NCI-H748 (cell line): ENCODE measurements around the gene ABHD16B.
"Not testable (repeated sequence)": the region's sequence is repeated elsewhere in the genome, so short reads cannot be mapped to it uniquely, and the experiment has no call there.

Experiments used
- DNase-seq: peaks from one replicate; lab custom pipeline; 2025; ENCODE audit not compliant: unreplicated experiment; lab: John Stamatoyannopoulos, UW

ABHD16B gene

DNA sequence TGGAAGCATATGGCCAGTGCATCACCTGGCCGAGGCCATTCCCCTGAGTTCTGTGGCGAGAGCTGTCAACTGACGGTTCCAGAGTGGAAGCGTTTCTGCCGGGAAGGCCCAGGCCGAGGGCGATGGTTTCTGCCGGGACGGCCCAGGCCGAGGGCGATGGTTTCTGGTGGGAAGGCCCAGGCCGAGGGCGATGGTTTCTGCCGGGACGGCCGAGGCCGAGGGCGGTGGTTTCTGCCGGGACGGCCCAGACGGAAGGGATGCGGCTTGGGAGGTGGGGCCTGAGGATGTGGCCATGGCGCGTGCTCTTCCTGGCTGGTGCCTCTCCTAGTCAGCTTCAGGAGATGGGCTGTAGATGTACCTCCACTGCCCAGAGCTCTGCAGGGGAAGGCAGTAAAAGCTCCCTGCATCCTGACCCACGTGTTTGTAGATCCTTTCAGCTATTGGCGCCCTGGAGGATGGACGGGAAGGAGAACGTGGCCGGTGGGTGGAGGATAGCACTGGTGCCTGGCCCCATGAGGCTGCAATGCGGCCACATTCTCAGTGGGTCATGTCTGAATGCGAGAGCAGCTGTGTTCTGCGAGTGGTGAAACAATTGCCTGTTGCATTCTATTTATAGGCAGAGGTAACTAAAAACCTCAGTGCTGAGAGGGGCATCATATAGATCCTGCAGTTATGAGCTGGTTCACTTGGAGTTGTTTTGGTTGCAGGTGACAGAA, 16.6 kb downstream of the ABHD16B start:
- no peak for DNase-seq

DNA sequence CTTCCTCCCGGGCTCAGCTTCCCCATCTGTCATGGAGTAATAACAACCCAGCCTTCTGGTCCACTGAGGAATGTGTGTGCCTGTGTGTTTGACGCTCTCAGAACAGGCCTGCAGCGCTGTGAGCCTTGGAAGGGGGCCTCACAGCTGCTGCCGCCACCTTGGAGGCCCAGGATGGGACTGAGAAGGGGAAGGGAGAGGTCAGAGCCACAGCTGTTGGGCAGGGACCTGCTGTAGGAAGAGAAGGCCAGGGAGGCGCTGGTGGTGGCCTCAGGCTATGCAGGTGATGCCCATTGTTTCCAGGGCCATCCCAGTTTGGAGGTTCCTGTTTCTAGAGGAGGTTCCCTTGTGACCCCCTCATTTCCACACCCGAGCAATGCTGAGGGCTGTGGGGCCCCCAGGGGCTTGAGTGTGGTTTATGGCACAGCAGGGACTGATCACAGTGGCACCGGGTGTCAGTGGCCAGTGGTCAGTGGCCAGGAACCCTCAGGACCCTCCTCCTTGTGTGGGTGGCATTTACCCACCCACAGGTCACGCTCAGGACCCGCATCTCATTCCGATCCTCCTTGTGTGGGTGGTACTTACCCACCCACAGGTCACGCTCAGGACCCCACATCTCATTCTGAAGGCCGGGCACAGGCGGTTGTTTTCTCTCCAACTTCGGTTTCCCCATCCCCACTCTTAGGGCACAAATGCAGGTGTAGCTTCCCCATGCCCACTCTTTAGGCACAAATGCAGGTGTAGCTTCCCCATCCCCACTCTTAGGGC, 17.8 kb downstream of the ABHD16B start:
- DNase-seq, result no peak

DNA sequence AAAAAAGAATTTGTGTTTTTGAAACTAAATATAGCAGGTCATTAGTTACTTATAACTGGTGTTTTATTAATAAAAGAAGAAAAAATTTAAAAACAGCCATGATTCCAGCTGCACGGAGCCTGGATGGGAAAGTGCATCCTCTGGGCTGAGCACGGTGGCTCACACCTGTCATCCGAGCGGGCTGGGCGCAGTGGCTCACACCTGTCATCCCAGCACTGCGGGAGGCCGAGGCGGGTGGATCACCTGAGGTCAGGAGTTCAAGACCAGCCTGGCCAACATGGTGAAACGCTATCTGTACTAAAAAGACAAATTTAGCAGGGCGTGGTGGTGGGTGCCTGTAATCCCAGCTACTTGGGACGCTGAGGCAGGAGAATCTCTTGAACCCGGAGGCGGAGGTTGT, 19.6 kb downstream of the ABHD16B start:
- DNase-seq, result not testable (repeated sequence)

DNA sequence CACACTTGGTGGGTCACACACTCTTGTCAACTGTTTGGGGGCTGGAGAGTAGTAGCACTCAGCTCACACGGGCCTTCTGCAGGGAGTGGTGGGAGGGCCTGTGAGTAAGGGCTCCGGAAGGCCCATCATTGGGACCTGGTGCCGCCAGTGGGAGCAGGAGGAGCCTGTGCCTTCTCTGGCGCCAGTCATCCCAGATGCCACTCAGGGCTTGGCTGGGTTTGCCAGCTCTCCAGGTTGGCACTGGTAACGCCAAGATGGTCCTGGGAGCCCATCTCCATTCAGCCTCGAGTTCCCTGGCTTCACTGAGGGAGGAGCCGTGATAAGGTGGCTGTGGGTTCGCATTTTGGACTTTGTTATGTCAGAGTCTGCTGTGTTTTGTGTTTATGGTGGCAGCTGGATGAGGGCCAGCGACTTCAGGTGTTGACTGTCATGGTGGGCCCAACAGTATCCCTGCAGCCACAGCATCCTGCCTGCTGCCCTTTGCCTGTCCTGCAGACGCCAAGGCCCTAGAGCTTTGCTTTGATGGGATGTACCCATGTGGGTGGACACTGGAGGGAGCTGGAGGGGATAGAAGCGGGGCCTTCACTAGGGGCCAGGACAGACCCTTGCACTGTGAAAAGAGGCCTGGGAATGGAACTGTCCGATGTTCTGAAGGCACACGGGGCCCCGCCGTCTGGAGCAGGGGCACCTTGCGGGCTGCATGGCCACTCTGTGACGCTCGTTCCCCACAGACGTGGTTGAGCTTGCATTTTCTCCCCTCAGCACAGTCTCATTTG, 20.3 kb downstream of the ABHD16B start:
- no peak for DNase-seq

DNA sequence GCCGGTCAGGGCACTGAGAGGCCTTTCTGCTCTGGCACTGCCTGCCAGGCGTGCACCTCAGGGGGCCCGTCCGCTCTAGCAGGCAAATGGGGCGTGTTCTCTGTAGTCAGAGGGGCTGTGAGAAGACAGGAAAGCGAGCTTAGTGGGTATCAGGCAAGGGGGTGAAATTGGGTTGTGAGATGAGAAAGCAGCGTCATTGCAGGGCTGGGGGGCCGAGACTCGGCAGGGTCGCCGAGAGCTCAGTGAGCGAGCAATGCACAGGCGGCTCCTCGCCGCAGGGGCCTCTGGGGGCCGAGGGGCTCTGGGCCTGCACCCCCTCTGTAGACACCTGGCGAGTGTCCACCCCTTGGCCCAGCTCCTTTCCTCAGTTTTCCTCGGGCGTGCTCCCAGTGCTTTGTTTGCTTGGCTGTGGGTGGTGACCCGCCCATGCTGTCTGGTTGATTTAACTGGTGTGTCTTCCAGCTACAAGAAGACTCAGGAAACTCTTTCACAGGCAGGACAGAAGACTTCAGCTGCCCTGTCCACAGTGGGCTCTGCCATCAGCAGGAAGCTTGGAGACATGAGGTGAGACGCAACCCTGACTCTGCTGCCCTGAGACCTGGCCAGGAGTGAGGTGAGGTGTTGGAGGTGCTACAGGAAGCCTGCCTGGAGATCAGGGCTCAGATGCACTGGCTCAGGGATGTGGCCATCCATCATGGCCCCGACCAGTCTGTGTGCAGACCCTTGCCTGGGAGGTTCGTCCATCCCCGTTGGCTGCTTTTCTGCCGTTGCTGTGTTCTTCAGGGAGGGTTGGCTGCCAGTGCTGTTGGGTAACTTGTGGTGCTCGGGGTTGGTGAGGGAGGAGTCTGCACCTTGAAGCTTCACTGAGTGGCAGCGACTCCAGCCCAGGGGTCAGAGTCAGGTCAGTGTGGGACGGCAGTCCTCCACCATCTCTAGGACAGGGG, 21.2 kb downstream of the ABHD16B start:
- DNase-seq, result no peak

DNA sequence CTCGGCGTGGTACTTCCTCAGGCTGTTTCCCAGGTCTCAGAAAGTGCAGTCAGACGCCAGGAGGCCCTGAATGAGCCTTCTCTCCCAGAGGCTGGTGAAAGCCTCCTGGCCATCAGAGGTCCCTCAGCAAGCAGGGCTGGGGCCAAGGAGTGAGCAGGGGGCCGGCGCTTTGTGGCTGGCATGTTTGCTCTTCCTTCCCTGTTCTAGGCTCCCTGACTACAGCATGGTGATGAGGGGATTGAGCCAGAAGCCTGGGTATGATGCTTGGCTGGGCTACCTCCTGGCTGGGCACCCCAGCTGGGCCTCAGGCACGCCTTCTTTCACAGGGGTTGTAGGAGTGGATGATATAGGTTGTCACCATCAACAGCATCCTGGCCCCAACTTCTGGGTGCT, 21.9 kb downstream of the ABHD16B start:
- no peak for DNase-seq

DNA sequence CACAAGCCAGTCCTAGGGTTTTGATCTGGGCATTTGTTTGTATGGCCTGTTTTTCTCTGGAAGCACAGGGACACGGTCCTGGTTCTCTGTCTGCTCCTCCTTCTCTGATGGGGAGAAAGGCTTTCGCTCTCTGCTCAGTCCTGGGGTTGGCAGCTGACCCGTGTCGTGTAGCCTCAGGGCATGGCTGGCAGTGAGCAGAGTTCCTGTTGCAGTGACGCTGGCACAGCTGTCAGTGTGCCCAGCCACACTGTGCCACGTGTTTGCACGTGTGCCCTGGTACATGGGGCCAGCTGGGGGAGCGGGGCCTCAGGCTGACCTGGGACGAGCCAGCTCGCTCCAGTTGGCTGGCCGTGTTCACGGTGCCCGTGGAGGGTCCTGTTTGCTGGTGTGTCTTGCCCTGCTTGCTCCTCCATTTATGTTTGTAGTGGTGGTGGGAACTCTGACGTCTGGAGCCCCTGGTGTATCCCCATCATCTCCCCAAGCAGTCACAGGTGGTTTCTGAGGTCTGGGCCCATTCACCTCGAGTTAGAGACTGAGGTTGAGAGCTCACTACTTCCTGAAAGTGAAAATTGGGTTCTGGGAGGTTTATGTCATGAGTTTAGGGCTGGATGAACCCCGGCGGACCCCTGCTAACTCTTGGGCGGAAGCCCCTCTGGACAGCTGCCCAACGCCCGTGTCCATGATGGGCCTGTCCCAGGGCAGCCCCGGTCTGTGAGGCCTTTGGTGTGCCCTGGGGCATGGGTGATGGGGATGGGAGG, 23.4 kb downstream of the ABHD16B start:
- DNase-seq, result no peak

DNA sequence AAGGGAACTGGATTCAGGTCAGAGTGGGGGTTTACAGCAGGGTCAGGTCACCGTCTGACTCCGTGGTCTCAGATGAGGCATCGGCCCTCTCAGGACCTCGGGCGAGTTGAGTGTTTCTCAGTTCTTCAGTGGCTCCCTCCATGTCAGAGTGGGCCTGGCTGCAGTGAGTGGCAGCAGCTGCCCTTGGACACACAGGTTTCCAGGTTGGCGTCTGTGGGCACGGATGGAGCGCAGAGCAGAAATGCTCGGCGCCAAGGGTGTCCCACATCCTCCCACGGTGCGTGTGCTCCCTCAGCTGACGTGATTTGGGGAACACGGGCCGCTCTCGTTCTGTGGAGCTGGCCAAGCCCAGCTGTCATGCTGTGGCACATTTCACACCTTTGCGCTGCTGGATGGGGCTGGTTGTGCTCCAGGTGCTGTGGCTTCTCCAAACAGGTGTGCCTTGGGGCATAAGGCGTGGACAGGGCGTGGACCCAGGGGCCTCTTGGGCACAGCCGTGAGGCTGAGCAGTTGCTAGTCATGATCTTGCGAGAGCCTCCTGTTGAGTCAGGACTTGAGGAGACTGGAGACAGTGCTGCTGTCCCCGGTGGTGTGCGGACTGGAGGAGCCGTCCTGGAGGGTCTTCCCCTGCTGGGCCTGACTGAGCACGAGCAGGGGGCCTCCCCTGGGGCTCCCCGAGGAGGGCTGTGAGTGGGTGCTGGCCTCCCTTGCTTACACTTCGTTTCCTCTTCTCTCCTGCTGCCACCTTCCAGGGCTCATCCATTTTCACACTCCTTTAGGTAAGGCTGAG, 24.2 kb downstream of the ABHD16B start:
- DNase-seq, result no peak

DNA sequence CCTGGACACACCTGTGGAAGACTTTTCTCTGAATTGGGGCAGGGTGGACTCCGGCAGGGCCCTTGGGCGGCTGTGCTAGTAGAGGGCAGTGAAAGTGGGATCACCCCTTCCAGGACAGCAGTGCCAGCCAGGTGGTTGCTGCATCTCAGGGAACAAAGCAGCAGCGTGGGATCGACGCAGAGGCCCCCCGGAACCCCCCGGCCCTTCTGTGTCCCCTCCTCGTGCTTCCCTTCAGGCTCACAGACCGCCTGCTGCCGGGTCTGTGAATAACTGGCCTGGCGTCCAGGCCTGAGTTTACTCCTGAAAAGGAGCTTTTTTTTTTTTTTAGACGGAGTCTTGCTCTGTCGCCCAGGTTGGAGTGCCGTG, 24.7 kb downstream of the ABHD16B start:
- no peak for DNase-seq

DNA sequence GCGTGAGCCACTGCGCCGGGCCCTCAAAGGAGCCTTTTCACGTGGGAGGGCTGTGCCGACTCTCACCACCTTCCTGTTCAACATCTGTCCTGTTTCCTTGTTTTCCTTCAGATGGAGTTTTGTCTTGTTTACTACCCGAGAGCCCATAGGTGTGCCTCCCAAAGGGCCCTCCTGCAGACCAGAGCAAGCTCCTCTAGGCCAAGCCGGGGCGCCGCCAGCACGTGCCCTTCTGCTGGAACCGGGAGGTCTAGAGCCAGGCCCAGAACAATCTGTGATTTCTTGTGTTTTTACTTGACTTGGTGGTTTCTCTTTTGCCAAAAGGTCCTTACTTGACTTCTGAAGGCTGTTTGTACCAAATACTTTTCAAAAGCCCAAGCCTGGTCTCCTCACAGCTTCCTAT, 25.6 kb downstream of the ABHD16B start:
- no peak for DNase-seq

DNA sequence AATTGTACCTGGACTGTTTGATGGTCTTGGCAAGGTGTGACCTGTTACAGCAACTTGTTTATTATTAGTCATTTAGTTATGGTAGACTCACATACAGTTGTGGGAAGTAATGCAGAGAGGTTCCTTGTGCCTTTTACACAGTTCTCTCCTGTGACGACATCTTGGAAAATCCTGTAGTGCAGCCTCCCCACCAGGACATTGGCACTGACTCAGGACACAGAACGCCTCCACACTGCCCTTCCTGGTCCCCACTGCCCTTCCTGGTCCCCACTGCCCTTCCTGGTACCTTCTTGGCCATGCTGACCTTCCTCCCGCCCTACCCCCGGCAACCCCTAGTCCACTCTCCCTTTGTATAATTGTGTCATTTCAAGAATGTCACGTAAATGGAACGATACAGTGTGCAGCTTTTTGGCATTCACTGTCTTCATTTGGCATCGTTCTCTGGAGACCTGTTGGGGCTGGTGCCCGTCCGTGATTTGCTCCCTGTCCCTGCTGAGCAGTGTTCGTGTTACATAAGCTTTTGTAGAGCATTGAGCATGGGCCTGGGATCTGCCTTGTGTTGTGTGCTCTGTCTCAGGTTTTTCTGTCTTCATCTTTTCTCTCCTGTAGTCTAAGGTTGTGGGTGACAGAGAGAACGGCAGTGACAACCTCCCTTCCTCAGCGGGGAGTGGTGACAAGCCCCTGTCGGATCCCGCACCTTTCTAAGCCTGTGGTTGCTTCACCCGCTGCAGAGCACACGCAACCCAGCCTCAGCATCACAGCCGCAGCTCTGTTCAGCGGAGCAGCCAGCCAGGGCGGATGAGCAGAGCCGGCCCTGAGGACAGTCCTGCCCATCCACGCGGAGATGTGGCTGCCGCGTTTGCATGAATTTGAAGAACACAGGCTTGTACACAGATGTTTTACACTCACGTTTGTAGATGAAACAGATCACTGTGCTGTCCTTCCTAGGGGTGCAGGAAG, 28.2 kb downstream of the ABHD16B start:
- no peak for DNase-seq

DNA sequence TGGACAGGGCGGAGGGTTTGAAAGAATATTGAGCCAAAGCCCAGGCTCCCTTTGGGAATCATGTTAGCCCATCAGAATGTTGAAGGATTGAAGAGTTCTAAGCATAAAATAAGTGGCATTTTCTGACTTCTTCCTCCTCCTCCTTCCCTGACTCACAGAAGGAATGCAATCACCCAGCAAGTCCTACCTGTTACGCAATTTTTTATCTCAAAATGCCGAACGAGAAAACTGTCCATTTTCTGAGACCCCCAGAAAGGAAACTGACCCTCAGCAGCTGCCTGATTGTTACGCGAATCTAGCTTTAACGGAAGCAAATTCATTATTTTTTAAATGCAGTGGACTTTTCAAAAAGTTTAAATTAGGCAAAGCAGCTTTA, 28.9 kb downstream of the ABHD16B start:
- DNase-seq, result no peak

DNA sequence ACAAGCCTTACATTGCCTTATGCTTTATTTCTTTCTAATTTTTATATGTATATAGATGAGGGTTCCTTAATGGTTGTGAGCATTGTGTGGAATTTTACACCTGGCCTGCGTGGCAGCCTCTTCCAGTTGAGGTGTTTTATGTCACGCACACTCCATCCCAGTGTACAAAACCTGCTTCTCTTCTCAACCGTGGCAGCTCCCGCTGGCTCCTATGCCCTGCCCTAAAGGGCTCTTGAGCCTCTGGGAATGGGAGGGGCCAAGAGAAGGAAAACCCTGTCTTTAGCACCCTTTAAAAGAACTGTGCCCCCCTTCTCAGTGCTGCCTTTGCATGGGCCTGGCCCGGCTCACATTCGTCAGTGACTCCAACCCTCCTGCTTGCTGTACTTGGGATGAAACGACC, 29.3 kb downstream of the ABHD16B start:
- DNase-seq, result no peak

DNA sequence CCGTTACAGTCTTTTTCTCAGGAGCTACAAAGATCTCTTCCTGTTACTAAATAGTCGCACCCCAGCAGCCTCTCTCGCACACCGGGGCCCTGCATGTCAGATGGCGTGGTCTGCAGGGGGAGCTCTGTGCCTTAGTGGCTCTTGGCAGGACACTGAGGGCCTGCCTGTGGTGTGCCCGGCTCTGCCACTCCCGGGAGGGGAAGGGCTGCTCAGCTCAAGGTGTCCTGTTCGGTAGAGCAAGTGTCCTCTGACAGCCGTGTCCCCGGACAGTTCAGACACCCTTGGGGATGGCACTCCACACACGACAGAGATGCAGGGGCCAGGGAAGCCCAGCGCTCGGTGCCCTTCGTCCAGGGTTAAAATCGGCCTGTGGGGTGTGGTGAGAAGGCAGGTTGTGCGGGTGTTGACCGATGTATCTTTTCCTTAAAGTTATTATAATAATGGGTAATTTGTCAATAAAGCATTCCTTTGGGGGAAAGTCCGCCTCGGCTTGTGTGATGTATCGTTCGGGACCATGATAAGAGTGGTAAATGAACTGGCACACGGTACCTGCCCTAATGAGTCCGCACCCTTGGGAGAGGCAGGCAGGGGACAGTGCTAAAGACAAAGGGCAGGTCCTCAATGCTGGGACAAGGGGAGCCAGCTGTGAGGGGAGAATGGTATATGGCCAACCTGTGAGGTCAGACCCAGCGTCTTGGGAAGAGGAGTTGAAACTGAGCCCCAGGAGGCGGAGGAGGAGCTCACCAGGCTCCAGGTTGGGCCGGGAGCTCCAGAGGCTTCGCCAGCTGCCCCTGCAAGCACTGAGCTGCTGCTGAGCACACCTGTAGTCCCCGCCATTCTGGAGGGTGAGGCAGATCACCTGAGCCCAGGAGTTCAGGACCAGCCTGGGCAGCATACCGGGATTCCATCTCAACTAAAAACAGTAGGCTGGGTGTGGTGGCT, 30.0 kb downstream of the ABHD16B start:
- DNase-seq, result no peak

DNA sequence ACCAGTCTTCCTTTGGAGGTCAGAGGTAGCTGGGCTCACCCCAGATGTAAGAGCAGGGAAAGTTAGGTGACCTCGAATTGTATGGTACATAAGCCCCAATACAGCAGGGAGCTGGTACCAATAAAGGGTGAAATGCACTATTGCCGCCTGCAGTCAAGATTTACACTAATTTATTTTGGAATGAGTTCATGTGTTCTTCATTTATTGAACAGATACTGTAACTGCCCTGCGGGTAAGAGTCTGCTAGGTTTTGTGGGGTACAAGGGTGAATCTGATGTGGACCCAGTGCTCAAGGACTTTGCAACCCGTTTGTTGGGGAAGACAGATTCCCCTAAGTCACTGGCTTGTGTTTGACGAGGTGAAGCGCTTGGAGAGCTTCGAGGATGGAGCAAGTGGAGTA, 31.1 kb downstream of the ABHD16B start:
- no peak for DNase-seq

DNA sequence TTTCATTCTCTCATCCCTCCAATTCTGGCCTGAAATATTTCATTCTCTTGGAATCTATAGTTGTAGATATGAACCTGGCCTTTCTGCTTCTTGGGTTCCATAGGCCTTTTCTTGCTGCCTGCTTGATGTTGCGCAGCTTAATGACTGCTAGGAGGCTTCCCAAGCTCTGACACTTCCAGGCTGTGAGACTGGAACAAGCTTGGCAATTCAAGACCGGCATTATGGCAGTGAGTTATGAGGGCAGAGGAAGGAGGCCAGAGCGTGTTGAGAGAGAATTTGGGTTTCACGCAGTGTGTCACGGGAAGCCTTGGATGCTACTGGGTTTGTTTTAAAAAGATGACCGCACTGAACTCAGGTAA, 32.7 kb downstream of the ABHD16B start:
- no peak for DNase-seq
